ENCODE measurements around the gene NRXN2. TPM values are rescaled to one million over a fixed set of nuclear protein-coding genes. Genes with fewer than 3 reads are reported as not detected.
A peak's percentile ranks its signal among the peaks of the same experiment; 100 is the strongest.

NRXN2 gene
- total and polyA plus RNA-seq, 7 donors: 0.44 to 5.2 (median 1.9) TPM

- no peaks in the 10 kb centered on the region for H3K9me3 ChIP-seq
- no peak for ATAC-seq
- TF ChIP-seq CTCF (IDR thresholded peaks at IDR 0.05): no peak
- peaks cover 33 to 87% of the 10 kb centered on the region in 2 donors for H3K36me3 ChIP-seq (ENCODE audit: insufficient read depth in 1 of 2, low read depth in 1 of 2)
- H3K4me3 ChIP-seq: no peak overlapping the region
- WGBS, 3 donors: 84 to 87% (median 85%) methylated on average over 13 to 42 of the region's 42 CpGs
- intact Hi-C loops (cut with DNase I): no loop called here
- peak overlapping the region; percentile 66 for H3K27ac ChIP-seq
- peaks cover 55% of the 10 kb centered on the region for H3K4me1 ChIP-seq
- DNase-seq: peak; percentile 23 to 58
- no peaks in the 10 kb centered on the region for H3K27me3 ChIP-seq (ENCODE audit: insufficient read depth in 3 of 3, low read length in 2 of 3)
Observed at GRCh38 chr11:64765851-64766665, 43.1 kb upstream of the NRXN2 start.

- Histone ChIP-seq H3K4me1 (peaks cover 61% of the 10 kb centered on the region), H3K36me3 (ENCODE audit: insufficient read depth in 1 of 2, low read depth in 1 of 2) (peaks cover 33 to 80% of the 10 kb centered on the region in 2 donors), H3K27me3 (ENCODE audit: insufficient read depth in 3 of 3, low read length in 2 of 3) (no peaks in the 10 kb centered on the region), H3K27ac (peak overlapping the region; percentile 85), H3K4me3 (no peak overlapping the region), H3K9me3 (no peaks in the 10 kb centered on the region)
- intact Hi-C loops (cut with DNase I): no loop called here
- DNase-seq: peak; percentile 44 to 74
- ATAC-seq: no peak
- TF ChIP-seq CTCF (IDR thresholded peaks at IDR 0.05): peak; percentile 31
- WGBS, 3 donors: 62 to 78% (median 67%) methylated on average over 29 to 30 of the region's 30 CpGs
Observed at GRCh38 chr11:64765291-64765850, 42.4 kb upstream of the NRXN2 start.

- Histone ChIP-seq H3K4me1 (peaks cover 67% of the 10 kb centered on the region), H3K27me3 (ENCODE audit: insufficient read depth in 3 of 3, low read length in 2 of 3) (no peaks in the 10 kb centered on the region), H3K36me3 (ENCODE audit: insufficient read depth in 1 of 2, low read depth in 1 of 2) (peaks cover 29 to 74% of the 10 kb centered on the region in 2 donors), H3K9me3 (no peaks in the 10 kb centered on the region), H3K4me3 (no peak overlapping the region), H3K27ac (peak overlapping the region; percentile 85)
- intact Hi-C loops (cut with DNase I): no loop called here
- no peak for ATAC-seq
- 44 to 62% (median 56%) methylated on average over 8 of the region's 8 CpGs for WGBS, 3 donors
- peak in 1 of 2 donors; percentile 19 for DNase-seq
- TF ChIP-seq CTCF (IDR thresholded peaks at IDR 0.05): no peak
Observed at GRCh38 chr11:64764753-64765152, 41.8 kb upstream of the NRXN2 start.

GRCh38 chr11:64764040-64764611 lies 41.1 kb upstream of the NRXN2 start:
- H3K27me3 ChIP-seq (ENCODE audit: insufficient read depth in 3 of 3, low read length in 2 of 3): no peaks in the 10 kb centered on the region
- peaks cover 71% of the 10 kb centered on the region for H3K4me1 ChIP-seq
- peak overlapping the region; percentile 85 for H3K27ac ChIP-seq
- no peak for ATAC-seq
- no peaks in the 10 kb centered on the region for H3K9me3 ChIP-seq
- WGBS, 3 donors: 27 to 40% (median 30%) methylated on average over 11 of the region's 11 CpGs
- DNase-seq: peak in 1 of 2 donors; percentile 50
- peaks cover 23 to 68% of the 10 kb centered on the region in 2 donors for H3K36me3 ChIP-seq (ENCODE audit: insufficient read depth in 1 of 2, low read depth in 1 of 2)
- H3K4me3 ChIP-seq: peak overlapping the region; percentile 28
- intact Hi-C loops (cut with DNase I): no loop called here
- no peak for TF ChIP-seq CTCF (IDR thresholded peaks at IDR 0.05)
